Activated CD8-positive, alpha-beta memory T cell treated with anti-CD3 and anti-CD28 coated beads, Interleukin-2, amount 50 U/mL, for 48 hours (primary cell): ENCODE measurements around the gene RIMBP2.
"Not testable (repeated sequence)": the region's sequence is repeated elsewhere in the genome, so short reads cannot be mapped to it uniquely, and the experiment has no call there.

Experiments used
- DNase-seq: peaks from one replicate; pipeline ENCODE4 v3.0.0-alpha.2; 2020

The RIMBP2 gene

DNA sequence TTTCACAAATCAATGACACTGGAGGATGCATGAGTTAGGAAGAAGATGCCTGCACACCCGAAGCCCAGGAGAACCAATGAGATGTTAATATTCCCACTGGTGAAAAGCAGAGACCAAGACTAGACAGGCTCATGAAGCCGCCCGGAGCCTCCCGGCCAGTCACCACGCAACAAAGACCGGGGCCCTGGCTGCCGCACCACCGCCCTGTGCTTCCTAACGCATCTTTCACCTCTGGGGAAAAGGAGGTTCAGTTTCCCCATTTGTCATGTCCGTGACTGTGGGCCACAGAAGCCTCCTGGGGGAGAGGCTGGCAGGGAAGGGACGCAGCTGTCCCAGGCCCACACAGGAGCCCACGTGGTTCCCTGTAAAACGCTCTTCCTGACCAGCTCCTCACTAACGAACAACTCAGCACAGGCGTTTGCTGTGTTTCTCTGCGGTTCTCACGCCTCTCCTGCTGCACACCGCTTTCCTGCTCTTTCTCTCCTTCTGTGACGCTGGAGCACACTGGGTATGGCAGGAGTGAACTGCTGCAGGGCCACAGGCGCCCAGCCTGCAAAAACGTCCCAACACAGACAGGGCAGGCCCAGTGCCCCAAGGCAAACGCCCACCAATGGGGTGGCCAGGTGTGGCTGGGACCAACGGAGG is 10.8 kb downstream of the RIMBP2 start:
- DNase-seq: peak; percentile 17

GRCh38 chr12:130704606-130705005 is 11.5 kb downstream of the RIMBP2 start:
- DNase-seq: peak; percentile 15

GRCh38 chr12:130703733-130704375 is 12.2 kb downstream of the RIMBP2 start:
- DNase-seq: no peak

DNA sequence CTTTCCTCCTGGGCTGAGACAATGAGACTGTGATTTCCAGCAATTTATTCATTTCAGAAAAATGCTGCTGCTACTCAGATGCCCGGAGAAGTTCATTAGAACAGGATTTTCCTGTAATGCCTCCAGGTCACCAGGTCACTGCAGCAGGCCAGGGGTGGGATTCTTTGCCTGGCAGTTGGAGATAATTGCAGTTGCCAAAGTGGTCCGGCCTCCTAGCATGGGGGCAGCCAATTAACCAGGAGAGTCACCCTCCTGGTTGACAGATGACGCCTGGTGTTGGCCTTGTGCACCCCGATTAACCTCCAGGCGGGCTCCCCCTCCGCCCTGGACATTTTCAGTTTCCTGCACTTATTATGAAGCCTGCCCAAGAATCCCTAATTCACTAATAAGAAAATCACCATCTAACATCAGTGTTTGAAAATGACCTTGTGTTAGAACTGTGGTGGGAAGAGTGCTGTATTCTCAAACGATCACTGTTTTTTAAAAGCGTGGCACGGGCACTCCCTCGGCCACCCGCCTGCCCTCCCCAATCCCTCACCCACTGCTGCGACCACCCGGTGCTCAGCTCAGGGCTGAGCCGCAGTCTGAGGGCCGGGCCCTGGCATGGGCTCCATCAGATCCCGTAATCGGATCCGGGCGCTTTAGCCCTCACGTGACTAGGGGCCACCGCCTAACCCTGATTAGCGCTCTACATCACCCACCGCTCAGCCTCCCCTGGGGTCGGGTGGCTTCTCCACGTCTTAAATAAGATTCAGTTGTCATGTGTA is 12.9 kb downstream of the RIMBP2 start:
- peak; percentile 26 for DNase-seq

- peak; percentile 20 for DNase-seq
These were observed 14.7 kb downstream of the RIMBP2 start for GRCh38 chr12:130701402-130701744.

DNA sequence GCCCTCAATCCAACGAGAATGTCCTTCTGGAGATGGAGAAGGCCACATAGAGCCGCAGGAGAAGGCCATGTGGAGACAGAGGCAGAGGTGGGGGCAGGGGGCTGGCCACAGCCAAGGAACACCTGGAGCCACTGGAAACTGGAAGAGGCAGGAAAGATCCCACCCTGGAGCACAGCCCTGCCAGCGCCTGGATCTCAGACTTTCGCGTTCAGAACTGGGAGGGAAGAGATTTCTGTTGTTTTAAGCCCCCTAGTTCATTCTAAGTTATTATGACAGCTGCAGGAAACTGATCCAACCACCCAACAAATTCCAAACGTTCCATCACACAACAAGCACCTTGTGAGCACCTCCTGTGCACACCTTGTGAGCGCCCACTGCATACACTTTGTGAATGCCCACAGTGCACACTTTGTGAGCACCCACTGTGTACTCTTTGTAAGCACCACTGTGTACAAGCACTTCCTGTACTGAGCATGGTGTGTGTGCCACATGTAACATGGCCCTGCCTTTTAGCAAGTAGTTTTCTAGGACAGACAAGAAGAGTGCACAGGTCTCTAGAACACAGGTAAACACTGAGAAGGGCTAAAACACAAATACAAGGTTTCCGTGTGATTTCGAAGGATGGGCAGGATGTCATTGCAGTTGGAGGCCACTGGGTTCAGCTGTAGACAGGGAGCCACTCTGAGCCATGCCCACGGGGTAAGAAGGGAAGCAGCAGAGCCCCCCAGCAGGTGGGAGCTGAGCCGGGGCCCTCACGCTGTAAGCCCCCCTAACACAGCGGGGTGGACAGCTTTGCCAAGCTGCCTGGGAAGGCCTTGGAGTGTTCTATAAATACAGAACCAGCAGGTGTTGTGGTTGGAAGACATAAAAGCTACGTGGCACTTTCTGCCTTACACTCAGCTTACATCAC is 15.4 kb downstream of the RIMBP2 start:
- DNase-seq: peak; percentile 13

GRCh38 chr12:130698106-130698505 is 18.0 kb downstream of the RIMBP2 start:
- DNase-seq: no peak

DNA sequence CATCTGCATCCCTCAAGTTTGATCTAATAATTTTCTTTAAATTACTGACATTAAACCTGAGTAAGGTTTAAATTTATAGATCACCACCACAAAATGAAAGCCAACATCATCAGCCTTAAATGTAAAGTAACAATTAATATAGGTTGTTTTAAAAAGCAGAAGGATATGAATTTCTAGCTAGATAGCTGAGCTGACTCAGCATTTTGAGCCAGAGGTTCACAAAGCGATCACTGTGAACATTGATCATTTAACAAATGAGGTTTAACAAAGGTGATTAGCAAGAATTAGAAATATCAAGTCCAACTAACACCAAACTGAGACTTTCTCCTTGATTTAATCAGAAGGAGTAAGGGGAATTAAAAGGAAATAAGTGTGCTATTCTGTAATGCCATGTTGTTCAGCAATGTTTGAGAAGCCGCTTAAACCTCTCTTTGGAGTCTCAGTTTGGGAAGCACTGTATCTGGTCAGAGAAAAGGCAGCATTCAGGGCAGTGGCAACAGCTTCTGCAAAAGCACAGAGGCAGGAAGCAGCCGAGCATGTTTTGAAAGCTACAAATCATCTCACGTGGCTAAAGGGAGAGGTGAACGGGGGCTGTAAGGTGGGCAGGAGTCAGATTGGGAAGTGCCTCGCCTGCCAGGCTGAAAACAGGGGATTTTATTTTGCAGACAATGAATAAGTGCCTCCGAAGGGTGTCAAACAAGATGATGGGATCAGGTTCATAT is 19.6 kb downstream of the RIMBP2 start:
- DNase-seq: no peak

DNA sequence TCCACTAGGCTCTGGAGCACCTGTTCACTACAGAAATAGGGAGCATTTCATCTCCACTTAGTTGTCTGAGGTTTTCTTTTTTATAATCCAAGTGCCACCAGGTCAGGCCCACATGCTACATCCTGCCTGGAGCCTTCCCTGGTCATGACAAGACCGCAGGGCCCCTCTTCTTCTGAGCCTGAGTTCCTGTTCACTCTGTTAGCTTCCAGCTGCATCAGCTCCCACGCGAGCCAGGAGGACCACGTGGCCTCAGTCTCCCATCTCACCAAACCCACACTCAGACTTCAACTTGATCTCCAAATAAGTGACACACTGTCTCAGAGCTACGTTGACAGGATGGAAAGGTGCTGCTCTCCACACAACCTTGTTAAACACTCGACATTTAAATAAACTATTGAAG is 21.0 kb downstream of the RIMBP2 start:
- no peak for DNase-seq

GRCh38 chr12:130689408-130690405 is 26.4 kb downstream of the RIMBP2 start:
- DNase-seq: no peak

DNA sequence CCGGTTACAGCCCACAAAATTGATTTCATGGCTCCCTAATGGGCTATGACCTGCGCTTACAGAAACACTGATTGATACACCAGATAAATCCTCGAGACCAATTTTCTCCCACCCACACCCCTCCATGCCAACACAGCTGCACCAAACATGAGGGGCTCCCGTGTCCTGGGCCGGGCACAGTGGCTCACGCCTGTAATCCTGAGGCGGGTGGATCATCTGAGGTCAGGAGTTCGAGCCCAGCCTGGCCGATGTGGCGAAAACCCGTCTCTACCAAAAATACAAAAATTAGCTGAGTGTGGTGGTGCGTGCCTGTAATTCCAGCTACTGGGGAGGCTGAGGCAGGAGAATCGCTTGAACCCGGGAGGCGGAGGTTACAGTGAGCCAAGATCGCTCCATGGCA is 27.1 kb downstream of the RIMBP2 start:
- not testable (repeated sequence) for DNase-seq

- DNase-seq: no peak
These were observed 28.0 kb downstream of the RIMBP2 start for GRCh38 chr12:130687796-130688778.

DNA sequence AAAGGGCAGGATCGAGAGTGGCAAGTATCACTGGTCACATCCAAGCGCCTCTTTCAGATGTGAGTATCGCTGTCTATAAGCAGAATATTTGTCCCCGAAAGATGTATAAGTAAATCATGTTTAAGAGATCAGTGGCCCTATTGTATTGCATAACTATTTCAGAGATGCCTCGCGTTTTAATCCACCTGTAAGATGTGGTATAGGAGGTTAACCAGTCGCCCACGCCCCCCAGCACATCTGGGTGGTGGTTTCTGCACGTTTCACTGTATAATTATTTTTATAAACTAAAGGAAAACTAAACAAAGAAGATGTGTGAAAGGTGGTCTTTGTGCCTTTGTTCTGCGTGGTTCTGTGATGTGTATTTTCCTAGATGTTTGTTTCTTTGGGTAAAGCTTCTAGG is 28.9 kb downstream of the RIMBP2 start:
- DNase-seq: no peak

- DNase-seq: no peak
These were observed 29.5 kb downstream of the RIMBP2 start for GRCh38 chr12:130686511-130686991.

- no peak for DNase-seq
These were observed 30.2 kb downstream of the RIMBP2 start for GRCh38 chr12:130685850-130686249.

- DNase-seq: no peak
These were observed 30.8 kb downstream of the RIMBP2 start for GRCh38 chr12:130685250-130685787.

GRCh38 chr12:130683811-130684210 is 32.3 kb downstream of the RIMBP2 start:
- no peak for DNase-seq

GRCh38 chr12:130683080-130683479 is 33.0 kb downstream of the RIMBP2 start:
- DNase-seq: no peak

DNA sequence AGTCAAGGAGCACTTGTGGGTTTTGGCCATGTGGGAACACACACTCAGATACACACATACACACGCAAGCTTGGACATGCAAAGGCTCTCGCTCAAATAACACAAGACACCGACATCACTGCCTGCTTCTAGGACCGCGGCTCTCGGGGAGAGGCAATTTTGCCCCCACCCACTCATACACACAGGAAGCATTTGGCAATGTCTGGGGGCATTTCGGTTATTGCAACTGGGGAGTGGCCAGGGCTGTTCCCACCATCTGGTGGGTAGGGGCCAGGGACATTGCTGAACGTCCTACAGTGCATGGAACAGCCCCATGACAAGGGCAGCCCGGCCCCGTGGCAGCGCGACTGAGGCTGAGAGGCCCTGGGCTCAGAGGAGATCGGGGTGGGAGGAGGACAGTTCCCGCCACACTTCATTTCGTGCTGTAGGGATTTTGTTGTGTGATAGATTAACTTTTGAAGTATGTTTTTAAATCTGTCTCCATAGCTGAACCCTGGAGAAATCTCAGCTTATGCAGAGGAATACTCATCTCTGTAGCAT is 35.6 kb downstream of the RIMBP2 start:
- DNase-seq: no peak
